Neural progenitor cell (in vitro differentiated cells): ENCODE measurements around the gene FBXL2.

Experiments
- CTCF ChIP-seq: fragments of 200-600 bp; sonication (generic); IDR thresholded peaks from 2 replicates; pipeline ENCODE4 v1.5.1; 2017; ENCODE audit warnings: antibody characterized with exemption, mild to moderate bottlenecking
- EZH2 ChIP-seq: fragments of 200-600 bp; sonication (generic); IDR thresholded peaks from 2 replicates; pipeline ENCODE4 v1.6.1; 2017; ENCODE audit warnings: antibody characterized with exemption, mild to moderate bottlenecking, moderate library complexity

GRCh38 chr3:33425453-33425852, 148.2 kb downstream of the FBXL2 start:
- no peak for TF ChIP-seq CTCF
- no peak for TF ChIP-seq EZH2
